Lower leg skin (tissue), 3 donors: ENCODE measurements around the gene F8A3.
"Not testable (repeated sequence)": the region's sequence is repeated elsewhere in the genome, so short reads cannot be mapped to it uniquely, and the experiment has no call there.

Source experiments
- POLR2A ChIP-seq, 2 donors: fragments of 450-650 bp; IDR thresholded peaks; one replicate each; pipeline ENCODE4 v1.6.1; 2016 to 2017; ENCODE audit warnings: antibody characterized with exemption in 2 of 2, mild to moderate bottlenecking in 1 of 2, moderate library complexity in 1 of 2
- TF ChIP-seq, protein P1 (sequence below), 3 donors: fragments of 450-650 bp; IDR thresholded peaks; one replicate each; pipeline ENCODE4 v1.5.1; 2016; ENCODE audit warnings: antibody characterized with exemption in 3 of 3, mild to moderate bottlenecking in 3 of 3, moderate library complexity in 2 of 3

DNA sequence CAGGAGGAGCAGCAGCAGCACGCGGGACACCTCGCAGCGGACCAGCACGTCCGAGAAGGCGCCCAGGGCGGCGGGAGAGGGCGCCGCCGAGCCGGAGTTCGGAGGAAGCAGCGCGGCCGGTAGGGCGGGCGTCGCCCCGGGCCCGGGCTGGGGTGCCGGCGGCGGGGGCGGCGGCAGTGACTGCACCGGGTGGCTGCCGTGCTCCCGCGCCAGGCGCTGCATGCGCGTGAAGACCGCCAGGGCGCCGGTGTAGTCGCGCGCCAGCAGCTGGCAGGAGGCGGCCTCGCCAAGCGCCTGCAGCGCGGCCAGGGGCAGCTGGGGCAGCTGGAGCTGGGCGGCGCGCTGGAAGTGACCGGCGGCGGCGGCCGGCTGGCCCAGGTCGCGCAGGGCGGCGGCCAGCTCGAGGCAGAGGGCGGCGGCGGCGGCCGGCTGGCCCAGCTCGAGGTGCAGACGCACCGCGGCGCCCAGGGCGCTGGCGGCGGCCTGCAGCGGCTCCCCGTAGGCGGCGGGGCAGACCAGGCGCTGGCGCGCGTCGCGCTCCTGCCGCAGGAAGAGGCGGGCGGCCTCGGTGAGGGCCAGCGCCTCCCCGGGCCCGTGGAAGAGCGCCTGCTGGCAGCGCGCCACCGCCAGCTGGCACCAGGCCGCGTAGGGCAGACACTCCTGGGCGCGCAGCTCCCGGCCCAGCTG lies 516 bp downstream of the F8A3 start:
- TF ChIP-seq, protein P1, sequence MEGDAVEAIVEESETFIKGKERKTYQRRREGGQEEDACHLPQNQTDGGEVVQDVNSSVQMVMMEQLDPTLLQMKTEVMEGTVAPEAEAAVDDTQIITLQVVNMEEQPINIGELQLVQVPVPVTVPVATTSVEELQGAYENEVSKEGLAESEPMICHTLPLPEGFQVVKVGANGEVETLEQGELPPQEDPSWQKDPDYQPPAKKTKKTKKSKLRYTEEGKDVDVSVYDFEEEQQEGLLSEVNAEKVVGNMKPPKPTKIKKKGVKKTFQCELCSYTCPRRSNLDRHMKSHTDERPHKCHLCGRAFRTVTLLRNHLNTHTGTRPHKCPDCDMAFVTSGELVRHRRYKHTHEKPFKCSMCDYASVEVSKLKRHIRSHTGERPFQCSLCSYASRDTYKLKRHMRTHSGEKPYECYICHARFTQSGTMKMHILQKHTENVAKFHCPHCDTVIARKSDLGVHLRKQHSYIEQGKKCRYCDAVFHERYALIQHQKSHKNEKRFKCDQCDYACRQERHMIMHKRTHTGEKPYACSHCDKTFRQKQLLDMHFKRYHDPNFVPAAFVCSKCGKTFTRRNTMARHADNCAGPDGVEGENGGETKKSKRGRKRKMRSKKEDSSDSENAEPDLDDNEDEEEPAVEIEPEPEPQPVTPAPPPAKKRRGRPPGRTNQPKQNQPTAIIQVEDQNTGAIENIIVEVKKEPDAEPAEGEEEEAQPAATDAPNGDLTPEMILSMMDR (IDR thresholded peaks at IDR 0.05) = not testable (repeated sequence)
- TF ChIP-seq POLR2A (IDR thresholded peaks at IDR 0.05) = not testable (repeated sequence)
